GM12892 (cell line): ENCODE measurements around the gene DROSHA.

ENCODE experiments used
- POLR2A ChIP-seq: IDR thresholded peaks from 2 replicates; pipeline ENCODE4 v1.6.1; 2011; ENCODE audit warnings: low read depth, low read length, control low read depth
- POLR2AphosphoS5 ChIP-seq: IDR thresholded peaks from 2 replicates; pipeline ENCODE4 v1.6.1; 2011; ENCODE audit warnings: low read depth, low read length, control low read depth

DNA sequence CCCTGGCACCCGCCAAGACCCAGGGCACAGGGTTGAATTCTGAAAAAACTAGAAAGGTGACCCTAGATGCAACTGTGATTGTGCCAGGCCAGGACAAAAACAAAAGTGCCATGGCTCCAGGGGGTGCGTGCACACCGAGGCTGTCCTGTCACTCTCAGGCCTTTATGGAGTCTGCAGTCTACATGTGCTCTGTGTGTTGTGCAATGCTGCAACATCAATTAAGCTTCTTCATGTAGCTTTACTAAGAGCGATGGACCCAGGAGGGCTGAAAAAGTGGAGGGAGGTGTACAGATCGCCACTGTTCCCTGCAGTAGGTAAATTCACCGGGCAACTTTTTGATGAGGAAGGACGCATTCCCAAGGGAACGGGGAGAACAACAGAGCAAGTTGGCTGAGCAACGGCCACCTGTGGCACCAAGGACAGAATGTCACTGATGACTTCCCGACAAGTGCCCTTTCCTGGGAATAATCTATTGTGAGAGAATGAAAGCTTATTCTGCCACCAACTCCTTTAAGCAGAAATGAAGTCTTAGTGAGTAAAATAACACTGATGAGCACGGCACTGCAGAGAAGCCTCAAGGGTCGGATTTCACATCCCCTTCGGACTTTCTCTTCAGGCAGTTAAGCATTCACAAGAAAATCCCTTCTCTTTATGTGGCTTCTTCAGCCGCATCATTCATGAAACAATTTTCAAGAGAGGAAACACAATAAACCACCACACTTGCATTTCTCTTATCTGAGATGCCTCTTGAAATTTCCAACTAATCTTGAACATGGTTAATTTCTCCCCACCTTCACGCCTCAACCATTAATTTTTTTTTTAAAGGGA lies 149.6 kb downstream of the DROSHA start:
- TF ChIP-seq POLR2AphosphoS5: no peak
- no peak for TF ChIP-seq POLR2A
